PC-9 (cell line): ENCODE data around the gene GOLGA6A. TPM values are rescaled to one million over a fixed set of nuclear protein-coding genes. Genes with fewer than 3 reads are reported as not detected.
"Not testable (repeated sequence)": the region's sequence is repeated elsewhere in the genome, so short reads cannot be mapped to it uniquely, and the experiment has no call there.

ENCODE experiments used
- BruUV-seq: library from RNA; stranded (reverse); fragments of 400-500 nt; replicated peaks from 2 replicates; lab custom pipeline; 2021; lab: Mats Ljungman, UMichigan
- CTCF ChIA-PET: fragments of 300-600 bp; sonication (Branson Sonifier 250); formaldehyde crosslinking; loops from one replicate; lab custom pipeline; 2022; ENCODE audit warnings: antibody characterized with exemption; lab: Charles Lee
- POLR2A ChIA-PET: fragments of 300-600 bp; sonication (Branson Sonifier 250); formaldehyde crosslinking; loops from one replicate; lab custom pipeline; 2022; ENCODE audit warnings: antibody characterized with exemption; ENCODE audit not compliant: unreplicated experiment; lab: Charles Lee
- DNase-seq, 2 experiments: peaks; one replicate each; pipeline versions ENCODE4 v3.0.0 to v3.0.0-alpha.2; 2015 to 2022; ENCODE audit warnings: mixed read lengths in 1 of 2
- H2AFZ ChIP-seq: fragments of 200-600 bp; sonication (generic); 2 replicates; pipeline ENCODE4 v1.8.1; 2017; ENCODE audit warnings: antibody characterized with exemption
- H3F3A ChIP-seq: fragments of 200-600 bp; sonication (generic); 2 replicates; pipeline ENCODE4 v1.8.1; 2017; ENCODE audit warnings: antibody characterized with exemption, mild to moderate bottlenecking, low read depth; ENCODE audit not compliant: insufficient read depth
- H3K27ac ChIP-seq: fragments of 200-600 bp; sonication (generic); 2 replicates; pipeline ENCODE4 v1.6.1; 2016; ENCODE audit warnings: mixed run types
- H3K27me3 ChIP-seq: fragments of 200-600 bp; sonication (generic); 2 replicates; pipeline ENCODE4 v1.6.1; 2016; ENCODE audit warnings: low read depth, mixed run types; ENCODE audit not compliant: insufficient read depth
- H3K36me3 ChIP-seq: fragments of 200-600 bp; sonication (generic); 2 replicates; pipeline ENCODE4 v1.6.1; 2016; ENCODE audit warnings: low read depth, mixed run types
- H3K4me1 ChIP-seq: fragments of 200-600 bp; sonication (generic); replicated peaks from 2 replicates; pipeline ENCODE4 v1.6.1; 2016; ENCODE audit warnings: mixed run types; ENCODE audit not compliant: insufficient read depth
- H3K4me2 ChIP-seq: fragments of 200-600 bp; sonication (generic); 2 replicates; pipeline ENCODE4 v1.6.1; 2017; ENCODE audit warnings: mixed run types
- H3K4me3 ChIP-seq: fragments of 200-600 bp; sonication (generic); 2 replicates; pipeline ENCODE4 v1.6.1; 2016; ENCODE audit warnings: mixed run types
- H3K79me2 ChIP-seq: fragments of 200-600 bp; sonication (generic); 2 replicates; pipeline ENCODE4 v1.6.1; 2017; ENCODE audit warnings: low read depth, mixed run types
- H3K9me2 ChIP-seq: fragments of 200-600 bp; sonication (generic); 2 replicates; pipeline ENCODE4 v1.8.1; 2017; ENCODE audit warnings: mild to moderate bottlenecking; ENCODE audit not compliant: insufficient read depth
- H3K9me3 ChIP-seq: fragments of 200-600 bp; sonication (generic); 2 replicates; pipeline ENCODE4 v1.8.1; 2016; ENCODE audit warnings: low read depth; ENCODE audit not compliant: insufficient read depth
- H4K20me1 ChIP-seq: fragments of 200-600 bp; sonication (generic); 2 replicates; pipeline ENCODE4 v1.8.1; 2017; ENCODE audit not compliant: insufficient read depth
- CTCF ChIP-seq: fragments of 200-600 bp; sonication (generic); conservative IDR thresholded peaks from 2 replicates; pipeline ENCODE4 v1.6.1; 2017; ENCODE audit warnings: mixed run types, antibody characterized with exemption, mild to moderate bottlenecking, moderate library complexity
- intact Hi-C: fragments of 100-400 bp; cut with micrococcal nuclease; formaldehyde crosslinking; loops from one replicate; pipeline ENCODE4 v1.10.0; 2022; ENCODE audit not compliant: unreplicated experiment
- total RNA-seq: library from RNA; stranded (reverse); gene quantifications from 2 replicates; pipeline ENCODE4 v1.2.3, GENCODE V29; 2021

GOLGA6A gene
- total RNA-seq, 1 experiment from 2014 or later: not detected

GRCh38 chr15:74065684-74066411 lies 16.5 kb downstream of the GOLGA6A start:
- intact Hi-C loops, H4K20me1 ChIP-seq, H2AFZ ChIP-seq, H3K36me3 ChIP-seq, BruUV-seq, H3F3A ChIP-seq, H3K27ac ChIP-seq, H3K27me3 ChIP-seq, H3K4me3 ChIP-seq, H3K79me2 ChIP-seq, H3K9me3 ChIP-seq, H3K4me1 ChIP-seq, H3K9me2 ChIP-seq, POLR2A ChIA-PET: not testable (repeated sequence)
- CTCF ChIA-PET: interaction anchor here (0.7 kb wide), 1 partner anchor 17 kb away, joined by 4 read pairs; no protein-coding TSS in a partner anchor
- H3K4me2 ChIP-seq: peak overlapping the region; percentile 62
- TF ChIP-seq CTCF: peak; percentile 82
- peak in 1 of 2 experiments; percentile 82 for DNase-seq

- H3K36me3 ChIP-seq, H3K4me1 ChIP-seq, H2AFZ ChIP-seq, H3K79me2 ChIP-seq, intact Hi-C loops, H3K9me2 ChIP-seq, H3K27ac ChIP-seq, DNase-seq, H3F3A ChIP-seq, H3K27me3 ChIP-seq, BruUV-seq, H3K9me3 ChIP-seq, H4K20me1 ChIP-seq, H3K4me3 ChIP-seq, H3K4me2 ChIP-seq: not testable (repeated sequence)
- ChIA-PET POLR2A (interaction anchor here (0.6 kb wide), 1 partner anchor 173 kb away, joined by 5 read pairs; no protein-coding TSS in a partner anchor), CTCF (interaction anchor here (0.6 kb wide), 1 partner anchor 71 kb away, joined by 3 read pairs; no protein-coding TSS in a partner anchor)
Measured at GRCh38 chr15:74064822-74065221, 17.5 kb downstream of the GOLGA6A start.

GRCh38 chr15:74064183-74064582 lies 18.2 kb downstream of the GOLGA6A start:
- H3K9me3 ChIP-seq, H3K27me3 ChIP-seq, H3K4me2 ChIP-seq, H3K4me3 ChIP-seq, H3K4me1 ChIP-seq, H3K79me2 ChIP-seq, H3F3A ChIP-seq, H3K27ac ChIP-seq, H3K9me2 ChIP-seq, BruUV-seq, DNase-seq, intact Hi-C loops, H3K36me3 ChIP-seq, H4K20me1 ChIP-seq, POLR2A ChIA-PET, H2AFZ ChIP-seq: not testable (repeated sequence)
- CTCF ChIA-PET: interaction anchor here (0.6 kb wide), 2 partner anchors 71 to 113 kb away, joined by 3 read pairs; no protein-coding TSS in a partner anchor

GRCh38 chr15:74063425-74064146 lies 18.8 kb downstream of the GOLGA6A start:
- POLR2A ChIA-PET, H3K9me2 ChIP-seq, BruUV-seq, H3K27me3 ChIP-seq, H4K20me1 ChIP-seq, H3K4me2 ChIP-seq, DNase-seq, H3K4me3 ChIP-seq, intact Hi-C loops, H3K79me2 ChIP-seq, H3K9me3 ChIP-seq, H3K4me1 ChIP-seq, H2AFZ ChIP-seq, H3K36me3 ChIP-seq, H3F3A ChIP-seq, H3K27ac ChIP-seq: not testable (repeated sequence)
- CTCF ChIA-PET: interaction anchor here (0.6 kb wide), 1 partner anchor 113 kb away, joined by 3 read pairs; no protein-coding TSS in a partner anchor
